HG03460 (cell line): ENCODE results near the gene HLCS.
A peak's percentile ranks its signal among the peaks of the same experiment; 100 is the strongest.

Source experiments
- ATAC-seq: cut with Tn5 transposase; IDR thresholded peaks from one replicate; pipeline ENCODE4 v1.9.1; 2021; ENCODE audit not compliant: unreplicated experiment

Gene HLCS

DNA sequence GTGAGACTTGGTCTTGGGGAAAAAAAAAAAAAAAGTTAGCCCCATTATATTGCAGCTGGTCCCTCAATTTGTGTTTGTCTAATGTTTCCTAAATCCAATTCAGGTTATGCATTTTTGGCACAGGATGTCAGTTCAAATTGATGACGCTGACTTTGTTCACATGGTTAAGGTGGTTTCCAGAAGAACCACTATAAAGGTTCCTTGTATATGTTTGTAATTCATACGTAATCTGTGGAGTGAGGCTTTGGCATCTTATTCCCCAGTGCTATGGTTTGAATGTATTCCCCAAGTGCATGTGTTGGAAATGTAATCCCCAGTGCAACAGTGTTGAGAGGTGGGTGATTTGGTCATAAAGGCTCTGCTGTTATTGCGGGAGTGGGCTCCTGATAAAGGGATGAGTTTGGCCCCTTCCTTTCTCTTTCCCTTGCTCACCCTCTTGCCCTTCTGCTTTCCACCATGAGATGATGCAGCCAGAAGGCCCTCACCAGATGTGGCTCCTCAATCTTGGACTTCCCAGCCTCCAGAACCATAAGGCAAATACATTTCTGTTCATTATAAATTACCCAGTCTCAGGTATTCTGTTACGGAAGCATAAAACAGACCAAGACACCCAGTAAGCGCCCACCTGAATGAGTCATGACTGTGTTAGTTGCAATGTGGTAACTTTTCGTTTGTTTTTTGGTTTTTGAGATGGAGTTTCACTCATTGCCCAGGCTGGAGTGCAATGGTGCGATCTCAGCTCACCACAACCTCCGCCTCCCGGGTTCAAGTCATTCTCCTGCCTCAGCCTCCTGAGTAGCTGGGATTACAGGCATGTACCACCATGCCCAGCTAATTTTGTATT is 19.5 kb upstream of the HLCS start:
- ATAC-seq = no peak

DNA sequence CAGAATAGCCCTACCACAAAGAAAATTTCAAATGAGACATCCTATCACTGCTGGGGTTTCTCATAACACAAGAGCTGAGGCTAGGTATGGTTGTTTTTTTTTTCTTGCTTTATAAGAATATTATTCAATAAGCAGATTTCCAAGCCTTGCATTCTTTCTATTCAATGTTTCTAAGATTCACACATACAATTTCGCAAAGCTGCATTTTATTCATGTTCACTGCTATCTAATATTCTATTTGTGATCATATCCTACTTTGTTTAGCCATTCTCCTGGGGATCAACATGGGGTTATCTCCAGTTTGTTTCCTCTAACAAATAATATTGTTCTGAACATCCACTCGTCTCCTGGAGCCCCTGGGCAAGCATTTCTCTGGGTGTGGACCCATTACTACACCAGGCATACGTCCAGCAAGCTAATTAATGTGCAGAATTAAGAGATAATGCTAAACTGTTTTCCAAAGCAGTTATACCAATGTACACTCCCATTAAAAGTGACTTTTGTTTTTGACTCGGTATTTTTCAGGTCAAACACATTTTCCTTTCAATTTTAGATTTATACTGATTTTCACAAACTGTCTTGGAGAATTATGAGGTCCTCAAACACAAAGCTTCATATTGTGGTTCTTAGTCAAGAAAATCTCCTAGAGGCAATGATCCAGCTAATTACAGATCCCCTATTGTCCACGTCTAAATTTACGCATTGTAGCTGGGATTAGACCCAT is 15.7 kb upstream of the HLCS start:
- ATAC-seq = no peak

GRCh38 chr21:36981049-36981391 is 14.6 kb upstream of the HLCS start:
- no peak for ATAC-seq

DNA sequence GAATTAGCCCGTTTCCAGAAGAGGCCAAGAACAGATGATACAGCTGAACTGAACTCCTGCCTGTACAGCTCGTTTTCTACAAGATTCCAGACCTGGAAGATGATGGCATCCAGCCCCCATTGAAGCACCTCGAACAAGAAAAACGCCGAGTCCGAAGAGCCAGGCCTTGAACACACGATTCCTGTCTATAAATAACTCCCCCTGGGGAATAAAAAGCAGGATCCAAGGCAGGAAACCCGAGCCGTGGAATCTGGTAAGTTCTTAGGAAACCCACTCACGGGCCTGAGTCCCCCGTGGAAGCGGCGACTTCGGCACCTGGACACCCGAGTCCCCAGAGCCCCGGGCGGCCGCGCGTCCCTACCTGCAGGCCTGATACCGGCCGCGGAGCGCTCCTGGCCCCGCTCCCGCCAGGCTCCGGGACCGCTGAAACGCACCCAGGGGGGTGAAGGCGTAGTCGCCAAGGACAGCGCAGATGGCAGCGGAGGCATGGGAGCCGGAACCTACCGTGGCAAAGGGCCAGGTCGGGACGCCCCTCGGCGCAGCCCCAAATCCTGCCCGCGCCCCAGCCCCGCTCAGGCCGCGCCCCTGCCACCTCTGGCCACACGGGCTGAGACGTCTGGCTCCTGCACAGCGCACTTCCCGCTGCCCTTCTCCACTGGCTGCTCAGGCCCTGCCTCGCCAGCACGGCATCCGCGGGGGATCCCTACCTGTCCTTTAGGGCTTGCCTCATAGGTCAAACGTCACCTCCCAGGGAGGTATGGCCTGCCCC is 14.0 kb upstream of the HLCS start:
- no peak for ATAC-seq

DNA sequence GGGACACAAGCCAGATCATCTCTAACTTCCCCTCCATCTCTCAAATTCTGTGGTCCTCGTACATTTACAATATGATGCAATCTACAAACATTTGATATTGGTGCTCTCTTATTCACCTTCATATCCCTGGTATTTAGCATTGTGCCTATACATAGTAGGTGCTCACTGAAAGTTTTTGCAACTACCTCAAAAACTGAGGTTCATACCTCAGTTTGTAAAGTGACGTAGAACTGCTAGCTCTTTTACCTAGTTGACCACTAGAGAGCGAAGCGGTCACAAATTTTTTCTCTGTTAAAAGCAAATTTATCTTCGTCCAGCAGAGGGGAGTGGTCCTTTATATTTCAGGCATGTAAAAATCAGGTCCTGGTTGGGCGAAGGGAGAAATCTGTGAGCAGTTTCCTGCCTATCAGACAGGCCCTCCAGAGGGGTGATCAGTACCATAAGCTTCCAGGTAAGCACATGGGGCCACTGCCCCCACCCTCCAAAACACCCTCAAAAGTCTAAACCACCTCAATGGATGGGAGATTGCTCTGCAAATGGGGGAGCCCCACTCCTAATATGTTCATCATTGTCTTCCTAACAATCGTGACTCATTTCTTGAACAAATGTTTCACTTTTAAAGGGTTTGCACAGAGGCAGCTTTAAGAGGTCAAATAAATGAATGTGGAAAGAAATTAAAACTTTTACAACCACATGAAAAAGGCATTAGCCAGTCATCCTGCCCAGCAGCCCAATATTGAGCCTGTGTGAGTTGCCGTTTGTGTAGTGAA is 10.6 kb upstream of the HLCS start:
- ATAC-seq = peak; percentile 64

DNA sequence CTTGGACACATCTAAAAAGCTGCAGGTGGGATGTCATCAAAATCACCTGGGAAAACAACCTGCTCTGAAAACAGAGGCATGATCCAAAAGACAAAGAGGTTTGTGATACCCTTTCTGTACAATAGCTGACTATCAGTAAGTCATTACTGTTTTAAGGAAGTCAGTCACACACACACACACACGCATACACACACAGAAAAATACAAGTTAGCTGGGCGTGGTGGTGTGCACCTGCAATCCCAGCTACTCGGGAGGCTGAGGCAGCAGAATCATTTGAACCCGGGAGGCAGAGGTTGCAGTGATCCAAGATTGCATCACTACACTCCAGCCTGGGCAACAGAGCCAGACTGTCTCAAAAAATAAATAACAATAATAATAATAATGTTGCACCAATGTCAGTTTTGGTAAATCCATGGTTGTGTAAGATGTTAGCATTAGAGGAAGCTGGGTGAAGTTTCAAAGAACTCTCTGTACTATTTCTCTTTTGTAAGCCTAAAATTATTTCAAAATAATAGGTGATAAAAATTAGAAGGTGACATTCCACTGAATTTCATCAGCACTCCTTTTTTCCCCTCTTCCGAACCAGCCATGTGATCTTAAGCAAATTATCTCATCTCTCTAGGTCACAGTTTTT is 9.9 kb upstream of the HLCS start:
- no peak for ATAC-seq

- ATAC-seq = no peak
Observed at GRCh38 chr21:36974851-36975192, 8.4 kb upstream of the HLCS start.

GRCh38 chr21:36973986-36974850 is 7.7 kb upstream of the HLCS start:
- no peak for ATAC-seq

- no peak for ATAC-seq
Observed at GRCh38 chr21:36968976-36969375, 2.5 kb upstream of the HLCS start.

- no peak for ATAC-seq
Observed at GRCh38 chr21:36968414-36968813, 1.9 kb upstream of the HLCS start.

DNA sequence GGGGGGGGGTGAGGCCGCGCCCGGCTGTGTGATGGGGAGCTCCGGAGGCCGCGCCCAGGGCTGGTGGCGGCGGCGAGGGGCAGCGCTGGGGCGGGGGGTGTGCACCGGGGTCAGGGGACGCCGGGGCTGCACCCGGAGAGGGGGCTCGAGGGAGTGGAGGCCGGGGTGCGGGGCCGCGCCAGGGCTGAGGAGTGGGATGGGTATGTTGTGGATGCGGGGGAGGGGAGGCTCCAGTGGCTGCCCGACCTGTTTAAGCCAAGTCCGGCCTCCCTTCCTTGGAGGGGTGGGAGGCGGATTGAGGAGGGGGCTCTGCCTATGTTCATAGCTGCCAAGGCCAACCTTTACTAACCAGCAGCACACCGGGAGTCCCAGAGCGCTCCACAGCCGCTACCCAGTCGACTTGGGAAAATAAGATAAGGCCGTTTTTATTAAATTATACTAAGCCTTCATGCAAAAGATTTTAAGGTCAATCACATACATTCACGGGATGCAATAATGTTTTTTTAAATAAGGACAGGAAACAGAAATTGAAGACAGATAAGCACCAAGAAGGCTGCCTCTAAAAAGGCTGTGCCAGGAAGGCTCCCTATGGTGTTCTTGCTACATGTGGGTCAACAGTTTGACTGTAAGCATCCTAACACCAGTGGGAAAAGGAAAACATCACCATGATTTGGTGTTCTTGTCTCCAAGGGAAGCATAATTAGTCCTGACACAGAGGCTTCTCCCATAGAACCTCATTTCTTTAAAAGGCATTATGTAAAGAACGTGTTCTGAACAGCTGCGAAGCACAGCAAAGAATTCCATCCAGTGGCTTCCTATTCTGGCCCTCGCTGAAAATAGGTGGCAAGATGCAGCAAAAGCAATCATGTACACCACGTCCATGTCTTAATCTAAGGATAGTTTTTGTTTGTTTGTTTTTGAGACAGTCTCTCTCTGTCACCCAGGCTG is 626 bp upstream of the HLCS start:
- ATAC-seq = no peak

DNA sequence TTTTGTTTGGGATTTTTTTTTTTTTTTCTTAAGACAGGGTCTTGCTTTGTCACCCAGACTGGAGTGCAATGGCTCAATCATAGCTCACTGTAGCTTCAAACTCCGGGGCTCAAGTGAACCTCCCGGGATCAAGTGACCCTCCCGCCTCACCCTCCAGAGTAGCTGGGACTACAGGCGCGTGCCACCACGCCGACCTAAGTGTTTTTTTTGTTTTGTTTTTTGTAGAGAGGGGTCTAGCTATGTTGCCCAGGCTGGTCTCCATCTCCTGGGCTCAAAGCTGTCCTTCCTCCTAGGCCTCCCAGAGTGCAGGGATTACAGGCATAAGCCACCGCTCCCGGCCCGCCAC is 776 bp downstream of the HLCS start:
- ATAC-seq = no peak

DNA sequence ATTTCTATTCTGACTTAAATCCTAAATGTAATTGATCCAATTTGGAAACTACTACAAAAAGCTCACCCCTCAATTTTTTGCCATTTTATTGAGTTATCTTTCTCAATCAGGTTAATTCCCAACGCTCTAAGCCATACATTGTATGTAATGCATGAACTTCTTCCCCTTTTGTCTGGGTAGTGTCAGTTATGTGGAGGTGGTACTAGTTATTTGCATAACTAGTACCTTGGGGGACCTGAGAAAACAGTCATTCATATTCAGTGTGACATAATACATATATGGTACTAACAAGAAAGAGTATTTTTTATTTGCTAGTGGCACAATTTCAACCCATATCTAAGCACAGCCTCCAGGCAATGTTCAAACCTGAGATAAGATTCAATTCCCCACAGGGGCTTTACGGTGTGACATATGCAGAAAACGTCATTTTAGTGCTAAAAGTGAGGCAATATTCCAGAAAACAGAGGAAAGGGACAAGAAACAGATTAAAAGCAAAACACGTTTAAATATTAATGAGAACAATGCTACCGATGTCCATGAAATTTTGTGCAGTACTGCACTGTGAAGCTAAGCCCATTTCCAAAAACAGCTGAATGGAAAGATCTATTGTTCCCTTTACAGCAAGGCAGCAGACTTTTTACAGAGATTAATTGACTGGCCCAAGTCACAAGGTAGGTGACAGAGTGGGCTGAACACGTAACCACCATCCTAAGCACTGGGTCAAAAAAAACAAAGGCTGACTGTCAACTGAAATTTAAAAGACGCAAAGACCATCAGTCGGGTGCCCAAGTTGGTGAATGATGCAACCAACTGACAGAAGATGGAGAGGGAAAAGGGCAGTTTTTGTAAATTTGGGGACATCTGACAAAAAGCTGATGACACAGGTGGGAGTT is 1.4 kb downstream of the HLCS start:
- ATAC-seq = no peak

DNA sequence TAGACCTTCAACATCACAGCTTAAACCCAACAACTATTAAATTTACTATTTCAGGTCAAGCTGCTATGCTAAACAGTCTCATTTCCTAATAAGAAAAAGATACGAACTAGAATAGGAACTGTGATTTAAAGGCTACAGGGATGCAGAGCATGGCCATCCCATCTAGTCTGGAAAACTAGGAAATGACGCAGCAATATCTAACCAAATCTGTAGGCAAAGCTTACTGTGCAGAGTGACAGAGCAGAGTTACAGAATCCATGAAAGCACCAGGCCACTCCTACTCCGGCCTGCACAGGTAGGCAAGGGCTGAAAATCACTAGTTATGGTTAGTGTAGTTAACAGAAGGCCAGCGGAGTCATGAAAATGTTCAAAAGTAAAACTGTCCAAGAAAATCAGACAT is 2.1 kb downstream of the HLCS start:
- ATAC-seq = no peak

- ATAC-seq = no peak
Observed at GRCh38 chr21:36962098-36962780, 4.2 kb downstream of the HLCS start.

DNA sequence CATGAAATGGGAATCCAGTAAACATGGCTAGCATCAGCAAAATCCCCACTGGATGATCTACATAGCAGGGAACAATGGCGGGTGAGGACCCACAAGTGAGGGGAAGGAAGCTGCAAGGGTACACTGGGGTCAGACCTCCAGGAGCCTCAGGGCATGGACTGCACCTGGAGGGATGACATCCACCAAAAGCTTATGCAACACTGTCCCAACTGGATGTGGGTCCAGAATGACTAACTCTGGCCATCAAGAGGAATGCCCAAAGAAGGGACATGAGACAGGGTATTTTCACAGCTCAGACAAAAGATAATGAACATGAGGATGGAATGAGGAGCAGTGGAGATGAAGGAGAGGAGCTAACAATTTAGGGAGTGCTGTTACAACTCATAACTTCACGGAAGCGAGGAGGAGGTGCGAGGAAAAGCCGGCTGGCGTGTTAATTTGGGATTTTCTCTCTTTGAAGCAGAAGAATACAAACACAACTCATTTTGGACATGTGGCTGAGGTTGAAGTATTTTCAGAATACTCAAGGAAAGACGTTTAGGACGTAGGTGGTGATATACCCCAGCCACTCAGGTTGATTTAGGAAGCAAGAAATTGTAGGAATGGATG is 5.7 kb downstream of the HLCS start:
- no peak for ATAC-seq
